GM23338 (cell line): ENCODE results near the gene MNX1. TPM values are rescaled to one million over a fixed set of nuclear protein-coding genes. Genes with fewer than 3 reads are reported as not detected.

Source experiments
- ATAC-seq: fragments of 200-7000 bp; cut with Tn5 transposase; 3 replicates; pipeline ENCODE4 v1.9.1; 2020
- DNase-seq: peaks from one replicate; pipeline ENCODE4 v3.0.0-alpha.2; 2015; ENCODE audit warnings: low spot score
- H2AFZ ChIP-seq: fragments of 200-600 bp; sonication (generic); 2 replicates; pipeline ENCODE4 v1.8.0; 2016; ENCODE audit warnings: antibody characterized with exemption, mild to moderate bottlenecking, moderate library complexity
- H3F3A ChIP-seq: fragments of 200-600 bp; sonication (generic); replicated peaks from 2 replicates; pipeline ENCODE4 v1.8.0; 2017; ENCODE audit warnings: antibody characterized with exemption, mixed run types, low read depth
- H3K27ac ChIP-seq: fragments of 200-600 bp; sonication (generic); 2 replicates; pipeline ENCODE4 v1.6.1; 2016; ENCODE audit warnings: low read depth
- H3K27me3 ChIP-seq: fragments of 200-600 bp; sonication (generic); 2 replicates; pipeline ENCODE4 v1.8.0; 2016; ENCODE audit warnings: mild to moderate bottlenecking, mixed run types, moderate library complexity; ENCODE audit not compliant: insufficient read depth
- H3K36me3 ChIP-seq: fragments of 200-600 bp; sonication (generic); 2 replicates; pipeline ENCODE4 v1.8.0; 2016; ENCODE audit warnings: mild to moderate bottlenecking; ENCODE audit not compliant: insufficient read depth
- H3K4me1 ChIP-seq: fragments of 200-600 bp; sonication (generic); 2 replicates; pipeline ENCODE4 v1.8.0; 2016; ENCODE audit warnings: mild to moderate bottlenecking, moderate library complexity; ENCODE audit not compliant: insufficient read depth
- H3K4me2 ChIP-seq: fragments of 200-600 bp; sonication (generic); 2 replicates; pipeline ENCODE4 v1.7.1; 2017; ENCODE audit warnings: mixed run types
- H3K4me3 ChIP-seq: fragments of 200-600 bp; sonication (generic); 2 replicates; pipeline ENCODE4 v1.6.1; 2016; ENCODE audit warnings: mixed run types
- H3K79me2 ChIP-seq: fragments of 200-600 bp; sonication (generic); replicated peaks from 2 replicates; pipeline ENCODE4 v1.8.0; 2017; ENCODE audit warnings: mild to moderate bottlenecking; ENCODE audit not compliant: insufficient read depth
- H3K9me2 ChIP-seq: fragments of 200-600 bp; sonication (generic); 2 replicates; pipeline ENCODE4 v1.8.0; 2017; ENCODE audit not compliant: insufficient read depth
- H4K20me1 ChIP-seq: fragments of 200-600 bp; sonication (generic); replicated peaks from 2 replicates; pipeline ENCODE4 v1.8.0; 2017; ENCODE audit warnings: mild to moderate bottlenecking; ENCODE audit not compliant: insufficient read depth
- H3K27ac Mint-ChIP-seq: 2 replicates; pipeline ENCODE4 v1.8.0; 2020; ENCODE audit warnings: inconsistent platforms, mild to moderate bottlenecking, moderate library complexity, mixed read lengths
- H3K27me3 Mint-ChIP-seq: 3 replicates; pipeline ENCODE4 v1.8.0; 2022; ENCODE audit warnings: low read depth, mild to moderate bottlenecking, moderate library complexity, mixed read lengths, inconsistent platforms; ENCODE audit not compliant: insufficient read depth, poor library complexity
- H3K36me3 Mint-ChIP-seq: 3 replicates; pipeline ENCODE4 v1.8.0; 2021; ENCODE audit warnings: low read depth, mild to moderate bottlenecking, inconsistent platforms, moderate library complexity, mixed read lengths
- H3K4me1 Mint-ChIP-seq: 3 replicates; pipeline ENCODE4 v1.8.0; 2020; ENCODE audit warnings: mild to moderate bottlenecking, inconsistent platforms, mixed read lengths
- H3K4me3 Mint-ChIP-seq: 3 replicates; pipeline ENCODE4 v1.8.0; 2021; ENCODE audit warnings: moderate library complexity, mild to moderate bottlenecking, inconsistent platforms, mixed read lengths
- H3K9me3 Mint-ChIP-seq: 3 replicates; pipeline ENCODE4 v1.8.0; 2020; ENCODE audit warnings: moderate library complexity, mild to moderate bottlenecking, inconsistent platforms, mixed read lengths
- ZNF114 ChIP-seq: fragments of 250-450 bp; sonication (Bioruptor Pico); IDR thresholded peaks from 2 replicates; pipeline ENCODE4 v1.5.0; 2020; ENCODE audit warnings: mild to moderate bottlenecking, moderate library complexity
- polyA plus RNA-seq: library from polyadenylated mRNA; unstranded; fragments of >200 nt; fragmentation: Nextera tagmentation; extraction: Ambion mirVana; gene quantifications from 2 replicates; pipeline ENCODE4 v1.2.1, GENCODE V29; 2016
- total RNA-seq: library from RNA; depleted of rRNA; stranded (reverse); fragments of >200 nt; shearing (Covaris generic); gene quantifications from 2 replicates; pipeline ENCODE4 v1.2.3, GENCODE V29; 2014
- TF ChIP-seq, protein P1 (sequence below): fragments of 250-450 bp; sonication (Bioruptor Pico); IDR thresholded peaks from 2 replicates; pipeline ENCODE4 v1.5.0; 2020; ENCODE audit warnings: mild to moderate bottlenecking, moderate library complexity
- TF ChIP-seq, protein P2 (sequence below): IDR thresholded peaks from one replicate; pipeline ENCODE4 v1.6.1; 2018; ENCODE audit warnings: antibody characterized with exemption; ENCODE audit not compliant: unreplicated experiment

Gene MNX1
- total and polyA plus RNA-seq, 2 experiments from 2014 or later: 0.14 to 0.24 TPM

DNA sequence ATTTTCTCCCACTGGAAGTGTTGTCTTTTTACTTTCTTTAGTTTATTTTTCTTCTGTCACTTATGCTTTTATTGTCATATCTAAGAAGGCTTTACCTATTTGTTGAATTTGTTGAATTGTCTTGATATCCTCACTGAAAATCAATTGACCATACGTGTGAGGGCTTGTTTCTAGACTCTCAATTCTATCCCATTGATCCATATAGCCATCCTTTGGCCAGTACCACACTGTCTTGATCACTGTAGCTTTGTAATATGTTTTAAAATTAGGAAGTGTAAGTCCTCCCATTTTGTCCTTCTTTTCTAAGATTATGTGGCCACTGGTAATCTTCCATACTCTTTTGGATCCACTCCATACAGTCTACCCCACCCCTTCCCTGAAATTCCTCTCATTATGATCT, 25.5 kb upstream of the MNX1 start:
- Mint-ChIP-seq H3K27ac (no peak overlapping the region), H3K27me3 (peaks cover 2% of the 10 kb centered on the region), H3K4me1 (peaks cover 3% of the 10 kb centered on the region; the same call in 2 of the 3 replicates), H3K4me3 (no peak overlapping the region), H3K36me3 (no peaks in the 10 kb centered on the region), H3K9me3 (peaks cover 3% of the 10 kb centered on the region)
- H3K4me1 ChIP-seq: 0 out of 2 replicates have a peak, but pooled peaks cover 3% of the 10 kb centered on the region
- DNase-seq: no peak
- H3K9me2 ChIP-seq: no peaks in the 10 kb centered on the region
- no peak overlapping the region for H2AFZ ChIP-seq
- no peaks in the 10 kb centered on the region for H3K27me3 ChIP-seq
- no peak for ATAC-seq
- no peak overlapping the region for H3K4me3 ChIP-seq
- no peak overlapping the region for H3K4me2 ChIP-seq
- no peak overlapping the region for H3K27ac ChIP-seq
- no peaks in the 10 kb centered on the region for H3K79me2 ChIP-seq
- H3K36me3 ChIP-seq: no peaks in the 10 kb centered on the region
- H4K20me1 ChIP-seq: no peaks in the 10 kb centered on the region
- H3F3A ChIP-seq: no peaks in the 10 kb centered on the region
- TF ChIP-seq, protein P1, sequence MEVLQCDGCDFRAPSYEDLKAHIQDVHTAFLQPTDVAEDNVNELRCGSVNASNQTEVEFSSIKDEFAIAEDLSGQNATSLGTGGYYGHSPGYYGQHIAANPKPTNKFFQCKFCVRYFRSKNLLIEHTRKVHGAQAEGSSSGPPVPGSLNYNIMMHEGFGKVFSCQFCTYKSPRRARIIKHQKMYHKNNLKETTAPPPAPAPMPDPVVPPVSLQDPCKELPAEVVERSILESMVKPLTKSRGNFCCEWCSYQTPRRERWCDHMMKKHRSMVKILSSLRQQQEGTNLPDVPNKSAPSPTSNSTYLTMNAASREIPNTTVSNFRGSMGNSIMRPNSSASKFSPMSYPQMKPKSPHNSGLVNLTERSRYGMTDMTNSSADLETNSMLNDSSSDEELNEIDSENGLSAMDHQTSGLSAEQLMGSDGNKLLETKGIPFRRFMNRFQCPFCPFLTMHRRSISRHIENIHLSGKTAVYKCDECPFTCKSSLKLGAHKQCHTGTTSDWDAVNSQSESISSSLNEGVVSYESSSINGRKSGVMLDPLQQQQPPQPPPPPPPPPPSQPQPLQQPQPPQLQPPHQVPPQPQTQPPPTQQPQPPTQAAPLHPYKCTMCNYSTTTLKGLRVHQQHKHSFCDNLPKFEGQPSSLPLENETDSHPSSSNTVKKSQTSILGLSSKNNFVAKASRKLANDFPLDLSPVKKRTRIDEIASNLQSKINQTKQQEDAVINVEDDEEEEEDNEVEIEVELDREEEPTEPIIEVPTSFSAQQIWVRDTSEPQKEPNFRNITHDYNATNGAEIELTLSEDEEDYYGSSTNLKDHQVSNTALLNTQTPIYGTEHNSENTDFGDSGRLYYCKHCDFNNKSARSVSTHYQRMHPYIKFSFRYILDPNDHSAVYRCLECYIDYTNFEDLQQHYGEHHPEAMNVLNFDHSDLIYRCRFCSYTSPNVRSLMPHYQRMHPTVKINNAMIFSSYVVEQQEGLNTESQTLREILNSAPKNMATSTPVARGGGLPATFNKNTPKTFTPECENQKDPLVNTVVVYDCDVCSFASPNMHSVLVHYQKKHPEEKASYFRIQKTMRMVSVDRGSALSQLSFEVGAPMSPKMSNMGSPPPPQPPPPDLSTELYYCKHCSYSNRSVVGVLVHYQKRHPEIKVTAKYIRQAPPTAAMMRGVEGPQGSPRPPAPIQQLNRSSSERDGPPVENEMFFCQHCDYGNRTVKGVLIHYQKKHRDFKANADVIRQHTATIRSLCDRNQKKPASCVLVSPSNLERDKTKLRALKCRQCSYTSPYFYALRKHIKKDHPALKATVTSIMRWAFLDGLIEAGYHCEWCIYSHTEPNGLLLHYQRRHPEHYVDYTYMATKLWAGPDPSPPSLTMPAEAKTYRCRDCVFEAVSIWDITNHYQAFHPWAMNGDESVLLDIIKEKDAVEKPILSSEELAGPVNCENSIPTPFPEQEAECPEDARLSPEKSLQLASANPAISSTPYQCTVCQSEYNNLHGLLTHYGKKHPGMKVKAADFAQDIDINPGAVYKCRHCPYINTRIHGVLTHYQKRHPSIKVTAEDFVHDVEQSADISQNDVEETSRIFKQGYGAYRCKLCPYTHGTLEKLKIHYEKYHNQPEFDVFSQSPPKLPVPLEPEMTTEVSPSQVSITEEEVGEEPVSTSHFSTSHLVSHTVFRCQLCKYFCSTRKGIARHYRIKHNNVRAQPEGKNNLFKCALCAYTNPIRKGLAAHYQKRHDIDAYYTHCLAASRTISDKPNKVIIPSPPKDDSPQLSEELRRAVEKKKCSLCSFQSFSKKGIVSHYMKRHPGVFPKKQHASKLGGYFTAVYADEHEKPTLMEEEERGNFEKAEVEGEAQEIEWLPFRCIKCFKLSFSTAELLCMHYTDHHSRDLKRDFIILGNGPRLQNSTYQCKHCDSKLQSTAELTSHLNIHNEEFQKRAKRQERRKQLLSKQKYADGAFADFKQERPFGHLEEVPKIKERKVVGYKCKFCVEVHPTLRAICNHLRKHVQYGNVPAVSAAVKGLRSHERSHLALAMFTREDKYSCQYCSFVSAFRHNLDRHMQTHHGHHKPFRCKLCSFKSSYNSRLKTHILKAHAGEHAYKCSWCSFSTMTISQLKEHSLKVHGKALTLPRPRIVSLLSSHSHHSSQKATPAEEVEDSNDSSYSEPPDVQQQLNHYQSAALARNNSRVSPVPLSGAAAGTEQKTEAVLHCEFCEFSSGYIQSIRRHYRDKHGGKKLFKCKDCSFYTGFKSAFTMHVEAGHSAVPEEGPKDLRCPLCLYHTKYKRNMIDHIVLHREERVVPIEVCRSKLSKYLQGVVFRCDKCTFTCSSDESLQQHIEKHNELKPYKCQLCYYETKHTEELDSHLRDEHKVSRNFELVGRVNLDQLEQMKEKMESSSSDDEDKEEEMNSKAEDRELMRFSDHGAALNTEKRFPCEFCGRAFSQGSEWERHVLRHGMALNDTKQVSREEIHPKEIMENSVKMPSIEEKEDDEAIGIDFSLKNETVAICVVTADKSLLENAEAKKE (CRISPR knock-in tag): no peak
- TF ChIP-seq, protein P2, sequence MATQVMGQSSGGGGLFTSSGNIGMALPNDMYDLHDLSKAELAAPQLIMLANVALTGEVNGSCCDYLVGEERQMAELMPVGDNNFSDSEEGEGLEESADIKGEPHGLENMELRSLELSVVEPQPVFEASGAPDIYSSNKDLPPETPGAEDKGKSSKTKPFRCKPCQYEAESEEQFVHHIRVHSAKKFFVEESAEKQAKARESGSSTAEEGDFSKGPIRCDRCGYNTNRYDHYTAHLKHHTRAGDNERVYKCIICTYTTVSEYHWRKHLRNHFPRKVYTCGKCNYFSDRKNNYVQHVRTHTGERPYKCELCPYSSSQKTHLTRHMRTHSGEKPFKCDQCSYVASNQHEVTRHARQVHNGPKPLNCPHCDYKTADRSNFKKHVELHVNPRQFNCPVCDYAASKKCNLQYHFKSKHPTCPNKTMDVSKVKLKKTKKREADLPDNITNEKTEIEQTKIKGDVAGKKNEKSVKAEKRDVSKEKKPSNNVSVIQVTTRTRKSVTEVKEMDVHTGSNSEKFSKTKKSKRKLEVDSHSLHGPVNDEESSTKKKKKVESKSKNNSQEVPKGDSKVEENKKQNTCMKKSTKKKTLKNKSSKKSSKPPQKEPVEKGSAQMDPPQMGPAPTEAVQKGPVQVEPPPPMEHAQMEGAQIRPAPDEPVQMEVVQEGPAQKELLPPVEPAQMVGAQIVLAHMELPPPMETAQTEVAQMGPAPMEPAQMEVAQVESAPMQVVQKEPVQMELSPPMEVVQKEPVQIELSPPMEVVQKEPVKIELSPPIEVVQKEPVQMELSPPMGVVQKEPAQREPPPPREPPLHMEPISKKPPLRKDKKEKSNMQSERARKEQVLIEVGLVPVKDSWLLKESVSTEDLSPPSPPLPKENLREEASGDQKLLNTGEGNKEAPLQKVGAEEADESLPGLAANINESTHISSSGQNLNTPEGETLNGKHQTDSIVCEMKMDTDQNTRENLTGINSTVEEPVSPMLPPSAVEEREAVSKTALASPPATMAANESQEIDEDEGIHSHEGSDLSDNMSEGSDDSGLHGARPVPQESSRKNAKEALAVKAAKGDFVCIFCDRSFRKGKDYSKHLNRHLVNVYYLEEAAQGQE: no peak
- TF ChIP-seq ZNF114 (CRISPR knock-in tag): no peak
